ENCODE results near the gene SV2C. TPM values are rescaled to one million over a fixed set of nuclear protein-coding genes. Genes with fewer than 3 reads are reported as not detected.

SV2C gene
- total RNA-seq, 2 donors from 2014 or later = 0.14 TPM

GRCh38 chr5:76196457-76196856 is 113.3 kb downstream of the SV2C start:
- ATAC-seq (ENCODE audit: insufficient number of reproducible peaks, low FRiP score, low read depth) (no peak), DNase-seq (ENCODE audit: low spot score) (no peak)
- no peaks in the 10 kb centered on the region for H3K36me3 ChIP-seq
- no peaks in the 10 kb centered on the region for H3K27me3 ChIP-seq (replicated peaks; ENCODE audit: insufficient read depth)
- TF ChIP-seq, protein P1, sequence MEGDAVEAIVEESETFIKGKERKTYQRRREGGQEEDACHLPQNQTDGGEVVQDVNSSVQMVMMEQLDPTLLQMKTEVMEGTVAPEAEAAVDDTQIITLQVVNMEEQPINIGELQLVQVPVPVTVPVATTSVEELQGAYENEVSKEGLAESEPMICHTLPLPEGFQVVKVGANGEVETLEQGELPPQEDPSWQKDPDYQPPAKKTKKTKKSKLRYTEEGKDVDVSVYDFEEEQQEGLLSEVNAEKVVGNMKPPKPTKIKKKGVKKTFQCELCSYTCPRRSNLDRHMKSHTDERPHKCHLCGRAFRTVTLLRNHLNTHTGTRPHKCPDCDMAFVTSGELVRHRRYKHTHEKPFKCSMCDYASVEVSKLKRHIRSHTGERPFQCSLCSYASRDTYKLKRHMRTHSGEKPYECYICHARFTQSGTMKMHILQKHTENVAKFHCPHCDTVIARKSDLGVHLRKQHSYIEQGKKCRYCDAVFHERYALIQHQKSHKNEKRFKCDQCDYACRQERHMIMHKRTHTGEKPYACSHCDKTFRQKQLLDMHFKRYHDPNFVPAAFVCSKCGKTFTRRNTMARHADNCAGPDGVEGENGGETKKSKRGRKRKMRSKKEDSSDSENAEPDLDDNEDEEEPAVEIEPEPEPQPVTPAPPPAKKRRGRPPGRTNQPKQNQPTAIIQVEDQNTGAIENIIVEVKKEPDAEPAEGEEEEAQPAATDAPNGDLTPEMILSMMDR (IDR thresholded peaks at IDR 0.05) = no peak
- H3K9me3 ChIP-seq = no peaks in the 10 kb centered on the region
- H3K27ac ChIP-seq = no peak overlapping the region
- H3K4me1 ChIP-seq (ENCODE audit: control insufficient read depth in 1 of 2, low read depth in 2 of 2) = no peaks in the 10 kb centered on the region
- H3K4me3 ChIP-seq = no peak overlapping the region

DNA sequence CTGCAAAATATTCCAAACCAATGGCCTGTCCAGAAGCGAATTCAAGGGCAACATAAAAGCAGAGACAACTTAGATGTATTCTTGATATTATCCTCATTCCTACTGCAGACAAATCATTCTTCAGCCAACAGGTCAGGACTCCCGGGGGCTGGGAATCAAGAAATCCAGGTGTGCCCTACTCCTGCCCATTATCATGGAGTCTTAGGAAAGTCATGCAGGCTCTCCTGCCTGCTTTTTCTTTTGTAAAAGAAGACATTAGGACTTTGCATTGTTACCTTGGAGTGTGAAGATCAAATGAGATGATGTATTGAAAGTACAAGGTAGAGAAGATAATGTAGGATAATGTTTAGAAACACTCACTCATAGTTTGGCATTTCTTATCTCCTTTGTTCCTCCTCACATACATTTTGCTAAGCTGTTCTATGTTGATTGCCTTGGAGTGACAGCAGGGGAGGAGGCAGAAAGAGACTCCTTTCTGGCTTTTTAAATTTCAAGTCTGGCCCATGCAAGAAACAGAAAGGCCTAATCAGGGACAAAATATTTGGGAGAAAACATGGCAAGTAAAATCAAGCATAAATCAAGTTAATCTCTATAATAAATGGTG is 113.8 kb downstream of the SV2C start:
- H3K27me3 ChIP-seq (replicated peaks; ENCODE audit: insufficient read depth) = no peaks in the 10 kb centered on the region
- H3K9me3 ChIP-seq = no peaks in the 10 kb centered on the region
- DNase-seq (ENCODE audit: low spot score) = no peak
- ATAC-seq (ENCODE audit: insufficient number of reproducible peaks, low FRiP score, low read depth) = no peak
- no peaks in the 10 kb centered on the region for H3K36me3 ChIP-seq
- no peak overlapping the region for H3K4me3 ChIP-seq
- H3K27ac ChIP-seq = no peak overlapping the region
- TF ChIP-seq, protein P1 (IDR thresholded peaks at IDR 0.05) = no peak
- no peaks in the 10 kb centered on the region for H3K4me1 ChIP-seq (ENCODE audit: control insufficient read depth in 1 of 2, low read depth in 2 of 2)

DNA sequence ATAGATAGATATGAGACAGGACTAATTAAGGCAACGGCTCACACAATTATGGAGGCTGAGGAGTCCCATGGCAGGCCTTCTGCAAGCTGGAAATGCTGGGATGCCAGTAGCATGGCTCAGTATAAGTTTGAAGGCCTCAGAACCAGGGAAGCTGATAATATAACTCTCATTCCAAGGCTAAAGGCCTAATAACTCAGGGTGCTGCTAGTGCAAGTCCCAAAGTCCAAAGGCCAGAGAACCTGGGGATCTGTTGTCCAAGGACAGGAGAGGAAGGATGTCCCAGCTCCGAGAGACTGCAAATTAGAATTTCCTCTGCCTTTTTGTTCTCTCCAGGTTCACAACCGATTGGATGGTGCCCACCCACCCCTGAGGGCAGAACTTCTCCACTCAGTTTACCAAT is 114.5 kb downstream of the SV2C start:
- ATAC-seq (ENCODE audit: insufficient number of reproducible peaks, low FRiP score, low read depth) = no peak
- no peaks in the 10 kb centered on the region for H3K36me3 ChIP-seq

DNA sequence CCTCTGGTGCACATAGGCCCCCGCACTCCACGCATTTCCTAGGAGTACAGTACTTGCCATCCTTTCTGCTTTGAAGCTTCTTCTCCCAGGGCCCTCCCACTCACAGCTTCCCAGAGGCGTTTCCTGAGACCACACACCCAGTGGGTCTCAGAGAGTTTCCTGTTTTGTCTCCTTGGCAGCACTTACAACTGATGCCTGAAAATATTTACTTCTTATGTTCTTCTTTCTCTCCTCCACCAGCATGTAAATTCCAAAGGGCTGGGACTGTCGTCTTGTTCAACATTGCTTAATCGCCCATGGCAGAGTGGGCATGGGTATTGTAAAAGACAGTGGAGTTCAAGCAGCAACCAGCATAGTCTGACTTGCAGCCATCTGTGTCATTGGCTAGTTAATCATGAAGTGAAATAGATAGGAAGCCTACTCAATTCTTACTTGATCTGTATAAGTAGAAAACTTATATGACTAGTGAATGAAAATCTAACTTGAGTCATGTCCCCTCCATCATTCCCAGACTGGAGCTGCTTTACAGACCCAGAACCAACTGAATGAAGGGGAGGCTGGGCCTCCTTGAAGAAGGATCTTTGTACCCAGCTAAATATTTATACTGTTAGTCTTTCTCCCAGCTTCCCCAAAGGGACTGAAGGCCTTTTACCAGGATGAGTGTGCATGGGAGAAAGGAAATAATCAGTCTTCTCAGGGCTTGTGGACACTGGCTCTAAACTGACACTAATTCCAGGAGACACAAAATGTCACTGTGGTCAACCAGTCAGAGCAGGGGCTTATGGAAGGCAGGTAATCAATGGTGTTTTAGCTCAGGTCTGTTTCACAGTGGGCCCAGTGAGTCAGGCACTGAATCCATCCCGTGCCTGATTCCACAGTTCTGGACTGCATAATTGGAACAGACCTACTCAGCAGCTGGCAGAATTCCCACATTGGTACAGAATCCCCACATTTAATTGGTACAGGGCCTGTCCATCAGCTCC is 116.4 kb downstream of the SV2C start:
- no peaks in the 10 kb centered on the region for H3K27me3 ChIP-seq (replicated peaks; ENCODE audit: insufficient read depth)

More for the DNA sequence above, 114.5 kb downstream of the SV2C start:
- H3K27ac ChIP-seq = no peak overlapping the region
- no peaks in the 10 kb centered on the region for H3K27me3 ChIP-seq (replicated peaks; ENCODE audit: insufficient read depth)
- no peaks in the 10 kb centered on the region for H3K9me3 ChIP-seq
- H3K4me3 ChIP-seq = no peak overlapping the region
- TF ChIP-seq, protein P1 (IDR thresholded peaks at IDR 0.05) = no peak
- DNase-seq (ENCODE audit: low spot score) = no peak
- no peaks in the 10 kb centered on the region for H3K4me1 ChIP-seq (ENCODE audit: control insufficient read depth in 1 of 2, low read depth in 2 of 2)

GRCh38 chr5:76202182-76202581 is 119.0 kb downstream of the SV2C start:
- Histone ChIP-seq H3K4me3 (no peak overlapping the region), H3K36me3 (no peaks in the 10 kb centered on the region), H3K4me1 (ENCODE audit: control insufficient read depth in 1 of 2, low read depth in 2 of 2) (no peaks in the 10 kb centered on the region), H3K27ac (no peak overlapping the region), H3K9me3 (no peaks in the 10 kb centered on the region), H3K27me3 (replicated peaks; ENCODE audit: insufficient read depth) (no peaks in the 10 kb centered on the region)
- no peak for ATAC-seq (ENCODE audit: insufficient number of reproducible peaks, low FRiP score, low read depth)
- DNase-seq (ENCODE audit: low spot score) = no peak
- TF ChIP-seq, protein P1 (IDR thresholded peaks at IDR 0.05) = no peak

More for the DNA sequence above, 116.4 kb downstream of the SV2C start:
- Histone ChIP-seq H3K9me3 (no peaks in the 10 kb centered on the region), H3K27ac (no peak overlapping the region), H3K4me3 (no peak overlapping the region), H3K36me3 (no peaks in the 10 kb centered on the region), H3K4me1 (ENCODE audit: control insufficient read depth in 1 of 2, low read depth in 2 of 2) (no peaks in the 10 kb centered on the region)
- TF ChIP-seq, protein P1 (IDR thresholded peaks at IDR 0.05) = no peak
- ATAC-seq (ENCODE audit: insufficient number of reproducible peaks, low FRiP score, low read depth) = no peak
- no peak for DNase-seq (ENCODE audit: low spot score)

Measured in thoracic aorta (tissue), 2 donors.